ENCODE data around the gene OBP2A.
"Not testable (repeated sequence)": the region's sequence is repeated elsewhere in the genome, so short reads cannot be mapped to it uniquely, and the experiment has no call there.

The OBP2A gene

DNA sequence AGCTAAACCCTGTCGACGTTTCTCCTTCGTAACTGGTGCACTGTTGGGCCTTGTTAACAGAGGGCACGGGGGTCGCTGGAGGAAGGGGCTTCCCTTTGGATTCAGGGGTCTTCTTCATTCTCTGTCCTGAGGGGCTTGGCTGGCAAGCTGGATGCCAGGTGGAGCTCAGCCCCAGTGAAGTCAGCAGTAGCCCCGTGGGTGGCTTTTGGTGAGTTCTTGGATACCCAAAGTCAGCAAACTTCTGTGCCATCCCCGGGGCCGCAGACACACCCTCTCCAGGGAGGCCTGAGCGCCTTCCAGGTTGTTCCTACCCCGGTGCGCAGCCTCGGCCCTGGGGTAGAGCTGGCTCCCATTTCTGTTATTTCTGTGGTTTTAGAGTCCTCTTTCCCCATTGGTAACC is 12.3 kb upstream of the OBP2A start:
- Histone ChIP-seq H3K9me2 (replicated peaks; ENCODE audit: insufficient read depth, low read length) (no peaks in the 10 kb centered on the region), H3K27me3 (replicated peaks; ENCODE audit: insufficient read depth, low read length) (peaks cover 10% of the 10 kb centered on the region), H3K27ac (ENCODE audit: low read length) (no peak overlapping the region), H3K4me2 (ENCODE audit: low read depth, low read length) (no peak overlapping the region), H3K4me1 (ENCODE audit: low read length) (peaks cover 6% of the 10 kb centered on the region; the same call in 1 of the 2 replicates), H3K4me3 (ENCODE audit: low read length) (no peak overlapping the region), H3K79me2 (ENCODE audit: low read length) (no peaks in the 10 kb centered on the region), H2AFZ (ENCODE audit: low read length) (no peak overlapping the region), H4K20me1 (ENCODE audit: insufficient read depth, low read length) (no peaks in the 10 kb centered on the region), H3K9me3 (replicated peaks; ENCODE audit: insufficient read depth, low read length) (no peaks in the 10 kb centered on the region; the same call in 1 of the 2 replicates), H3K9ac (ENCODE audit: low read length) (no peak overlapping the region), H3F3A (ENCODE audit: insufficient read depth, low read length) (no peaks in the 10 kb centered on the region), H3K36me3 (replicated peaks; ENCODE audit: insufficient read depth, low read length) (no peaks in the 10 kb centered on the region)
- TF ChIP-seq EZH2phosphoT487 (IDR thresholded peaks at IDR 0.05; ENCODE audit: low read length) (no peak), EZH2 (optimal IDR thresholded peaks at IDR 0.05; ENCODE audit: low read depth, low read length) (no peak)
- TF ChIP-seq, protein P1, sequence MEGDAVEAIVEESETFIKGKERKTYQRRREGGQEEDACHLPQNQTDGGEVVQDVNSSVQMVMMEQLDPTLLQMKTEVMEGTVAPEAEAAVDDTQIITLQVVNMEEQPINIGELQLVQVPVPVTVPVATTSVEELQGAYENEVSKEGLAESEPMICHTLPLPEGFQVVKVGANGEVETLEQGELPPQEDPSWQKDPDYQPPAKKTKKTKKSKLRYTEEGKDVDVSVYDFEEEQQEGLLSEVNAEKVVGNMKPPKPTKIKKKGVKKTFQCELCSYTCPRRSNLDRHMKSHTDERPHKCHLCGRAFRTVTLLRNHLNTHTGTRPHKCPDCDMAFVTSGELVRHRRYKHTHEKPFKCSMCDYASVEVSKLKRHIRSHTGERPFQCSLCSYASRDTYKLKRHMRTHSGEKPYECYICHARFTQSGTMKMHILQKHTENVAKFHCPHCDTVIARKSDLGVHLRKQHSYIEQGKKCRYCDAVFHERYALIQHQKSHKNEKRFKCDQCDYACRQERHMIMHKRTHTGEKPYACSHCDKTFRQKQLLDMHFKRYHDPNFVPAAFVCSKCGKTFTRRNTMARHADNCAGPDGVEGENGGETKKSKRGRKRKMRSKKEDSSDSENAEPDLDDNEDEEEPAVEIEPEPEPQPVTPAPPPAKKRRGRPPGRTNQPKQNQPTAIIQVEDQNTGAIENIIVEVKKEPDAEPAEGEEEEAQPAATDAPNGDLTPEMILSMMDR (IDR thresholded peaks at IDR 0.05; ENCODE audit: low read length), result no peak
- no peak for DNase-seq

DNA sequence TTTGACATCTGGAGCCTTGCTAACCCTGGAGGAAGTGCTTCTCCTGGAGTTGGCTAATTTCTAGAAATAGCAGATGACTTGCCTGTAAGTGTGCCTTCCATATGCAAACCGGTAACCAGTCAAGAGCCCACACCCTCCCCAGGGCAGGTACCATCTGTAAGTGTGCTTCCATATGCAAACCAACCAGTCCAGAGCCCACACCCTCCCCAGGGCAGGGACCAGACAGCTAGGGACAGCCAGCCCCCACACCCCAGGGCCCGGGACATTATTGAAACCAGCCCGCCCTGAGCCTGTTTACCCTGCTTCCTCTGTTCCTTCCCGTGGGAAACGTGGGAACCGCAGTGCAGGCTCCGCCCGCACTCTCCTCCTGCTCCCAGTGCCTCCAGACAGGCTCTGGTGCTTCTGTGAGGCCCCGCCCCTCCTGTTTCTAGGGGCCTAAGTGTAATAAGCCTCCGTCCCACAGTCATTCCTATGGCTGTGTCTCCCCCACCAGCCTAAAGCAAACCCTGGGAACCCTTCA is 11.7 kb upstream of the OBP2A start:
- H3F3A ChIP-seq (ENCODE audit: insufficient read depth, low read length); H3K9me2 ChIP-seq (replicated peaks; ENCODE audit: insufficient read depth, low read length); H3K9me3 ChIP-seq (replicated peaks; ENCODE audit: insufficient read depth, low read length); H3K36me3 ChIP-seq (replicated peaks; ENCODE audit: insufficient read depth, low read length); H3K9ac ChIP-seq (ENCODE audit: low read length); H4K20me1 ChIP-seq (ENCODE audit: insufficient read depth, low read length); H2AFZ ChIP-seq (ENCODE audit: low read length); H3K4me1 ChIP-seq (ENCODE audit: low read length); H3K27ac ChIP-seq (ENCODE audit: low read length); H3K4me3 ChIP-seq (ENCODE audit: low read length); H3K4me2 ChIP-seq (ENCODE audit: low read depth, low read length); H3K79me2 ChIP-seq (ENCODE audit: low read length); DNase-seq: not testable (repeated sequence)
- H3K27me3 ChIP-seq (replicated peaks; ENCODE audit: insufficient read depth, low read length), result peaks cover 14% of the 10 kb centered on the region

DNA sequence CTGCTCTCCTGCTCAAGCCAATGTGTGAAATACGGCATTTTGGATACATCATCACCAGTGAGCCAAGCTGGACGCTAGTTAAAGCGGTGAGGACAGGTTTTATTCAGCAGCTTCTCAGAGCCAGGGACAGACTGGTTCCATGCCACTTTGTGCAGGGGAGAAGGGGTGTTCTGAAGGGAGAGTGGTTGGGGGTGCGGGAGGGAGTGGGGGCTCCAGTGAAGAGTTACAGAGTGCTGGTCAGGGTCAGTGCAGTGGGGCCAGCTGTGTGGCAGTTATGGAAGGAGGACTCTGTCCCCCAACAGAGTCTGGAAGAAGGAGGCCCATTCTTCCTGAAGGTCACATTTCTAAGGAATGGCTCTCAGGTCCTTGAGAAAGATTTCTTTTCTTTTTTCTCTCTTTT is 11.1 kb upstream of the OBP2A start:
- H3K4me2 ChIP-seq (ENCODE audit: low read depth, low read length); H3K4me1 ChIP-seq (ENCODE audit: low read length); H3K27ac ChIP-seq (ENCODE audit: low read length); DNase-seq; H3K9me3 ChIP-seq (replicated peaks; ENCODE audit: insufficient read depth, low read length); H3K4me3 ChIP-seq (ENCODE audit: low read length); H3K9ac ChIP-seq (ENCODE audit: low read length); H3F3A ChIP-seq (ENCODE audit: insufficient read depth, low read length); H3K9me2 ChIP-seq (replicated peaks; ENCODE audit: insufficient read depth, low read length); H3K36me3 ChIP-seq (replicated peaks; ENCODE audit: insufficient read depth, low read length); H2AFZ ChIP-seq (ENCODE audit: low read length); H4K20me1 ChIP-seq (ENCODE audit: insufficient read depth, low read length); H3K79me2 ChIP-seq (ENCODE audit: low read length): not testable (repeated sequence)
- H3K27me3 ChIP-seq (replicated peaks; ENCODE audit: insufficient read depth, low read length), result peaks cover 14% of the 10 kb centered on the region

DNA sequence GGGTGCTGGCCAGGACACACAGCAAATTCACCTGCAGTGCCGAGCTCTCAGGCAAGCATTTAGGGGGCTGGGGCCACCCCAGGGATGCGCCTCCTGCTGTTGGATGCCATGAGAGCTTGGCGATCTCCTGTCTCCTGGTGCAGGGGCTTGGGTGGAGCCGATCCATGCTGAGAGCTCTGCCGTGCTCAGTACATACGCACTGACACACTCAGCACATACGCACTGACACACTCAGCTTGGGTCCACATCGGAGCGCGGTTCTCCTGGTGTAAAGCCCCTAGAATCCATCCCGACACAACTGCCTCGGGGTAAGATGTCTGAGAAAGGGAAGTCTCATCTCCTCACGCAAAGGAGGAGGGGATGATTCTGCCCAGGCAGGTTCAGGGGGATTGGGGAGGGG is 10.3 kb upstream of the OBP2A start:
- not testable (repeated sequence) for H3K79me2 ChIP-seq (ENCODE audit: low read length); H3K9me3 ChIP-seq (replicated peaks; ENCODE audit: insufficient read depth, low read length); H3F3A ChIP-seq (ENCODE audit: insufficient read depth, low read length); H3K9me2 ChIP-seq (replicated peaks; ENCODE audit: insufficient read depth, low read length); H2AFZ ChIP-seq (ENCODE audit: low read length); H3K4me2 ChIP-seq (ENCODE audit: low read depth, low read length); H3K9ac ChIP-seq (ENCODE audit: low read length); H3K27ac ChIP-seq (ENCODE audit: low read length); H4K20me1 ChIP-seq (ENCODE audit: insufficient read depth, low read length); H3K36me3 ChIP-seq (replicated peaks; ENCODE audit: insufficient read depth, low read length); DNase-seq; H3K4me3 ChIP-seq (ENCODE audit: low read length); H3K4me1 ChIP-seq (ENCODE audit: low read length)
- H3K27me3 ChIP-seq (replicated peaks; ENCODE audit: insufficient read depth, low read length), result peaks cover 14% of the 10 kb centered on the region

DNA sequence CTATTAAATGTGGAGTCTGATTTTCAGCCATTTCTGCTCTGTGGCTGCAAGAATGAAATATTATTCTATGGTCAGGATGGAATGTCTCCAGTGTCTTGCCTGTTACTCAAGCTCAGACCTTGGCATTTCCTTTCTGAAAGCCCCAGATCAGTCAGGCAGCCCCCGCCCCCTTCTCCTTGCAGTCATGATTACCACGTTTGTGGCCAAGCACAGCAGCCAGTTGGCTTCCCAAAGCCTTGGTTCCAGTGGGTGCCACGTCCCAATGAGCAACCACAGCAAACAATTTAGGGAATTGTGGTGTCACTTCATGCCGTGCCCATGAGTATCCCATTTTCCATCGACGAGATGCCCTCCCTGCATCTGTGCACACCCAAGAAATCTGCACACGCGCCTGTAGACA is 9.7 kb upstream of the OBP2A start:
- Histone ChIP-seq H3K4me1 (ENCODE audit: low read length) (peaks cover 6% of the 10 kb centered on the region; the same call in 1 of the 2 replicates), H3K4me2 (ENCODE audit: low read depth, low read length) (no peak overlapping the region), H2AFZ (ENCODE audit: low read length) (no peak overlapping the region), H3K27ac (ENCODE audit: low read length) (no peak overlapping the region), H3K27me3 (replicated peaks; ENCODE audit: insufficient read depth, low read length) (peaks cover 14% of the 10 kb centered on the region), H3K36me3 (replicated peaks; ENCODE audit: insufficient read depth, low read length) (no peaks in the 10 kb centered on the region), H3K9ac (ENCODE audit: low read length) (no peak overlapping the region), H4K20me1 (ENCODE audit: insufficient read depth, low read length) (no peaks in the 10 kb centered on the region), H3F3A (ENCODE audit: insufficient read depth, low read length) (no peaks in the 10 kb centered on the region), H3K79me2 (ENCODE audit: low read length) (no peaks in the 10 kb centered on the region), H3K9me2 (replicated peaks; ENCODE audit: insufficient read depth, low read length) (no peaks in the 10 kb centered on the region), H3K9me3 (replicated peaks; ENCODE audit: insufficient read depth, low read length) (no peaks in the 10 kb centered on the region), H3K4me3 (ENCODE audit: low read length) (no peak overlapping the region)
- TF ChIP-seq EZH2 (optimal IDR thresholded peaks at IDR 0.05; ENCODE audit: low read depth, low read length), result no peak
- no peak for TF ChIP-seq EZH2phosphoT487 (IDR thresholded peaks at IDR 0.05; ENCODE audit: low read length)
- TF ChIP-seq, protein P1 (IDR thresholded peaks at IDR 0.05; ENCODE audit: low read length), result no peak
- DNase-seq, result peak; percentile 44

DNA sequence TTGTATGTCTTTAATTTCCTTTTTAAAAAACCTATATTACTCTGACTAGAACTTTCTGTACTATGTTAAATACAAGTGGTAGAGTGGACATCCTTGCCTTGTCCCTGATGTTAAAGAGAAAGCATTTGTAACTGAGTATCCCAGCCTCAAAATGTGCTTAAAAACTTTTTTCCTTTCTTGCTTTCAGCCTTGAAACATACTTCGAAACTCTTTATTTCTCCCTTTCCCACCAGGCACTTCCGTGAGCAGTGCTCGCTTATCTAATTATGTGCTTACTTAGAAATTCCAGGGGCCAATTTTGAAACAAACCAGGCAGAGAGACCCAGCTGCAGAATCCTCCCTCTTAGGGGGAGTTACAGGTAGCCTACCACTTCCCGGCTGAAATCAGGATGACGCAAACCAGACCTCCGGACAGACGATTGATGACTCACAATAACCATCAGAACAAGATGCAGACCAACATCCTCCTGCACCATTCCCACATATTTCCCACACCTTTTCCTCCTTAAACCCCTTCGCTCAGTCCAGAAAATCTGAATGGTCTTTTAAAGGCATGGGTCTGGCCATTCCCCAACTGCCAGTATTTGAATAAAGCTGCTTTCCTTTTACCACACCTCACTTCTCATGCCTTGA is 2.5 kb upstream of the OBP2A start:
- not testable (repeated sequence) for H3K4me3 ChIP-seq (ENCODE audit: low read length); H2AFZ ChIP-seq (ENCODE audit: low read length); H3K27ac ChIP-seq (ENCODE audit: low read length)

More for the DNA sequence above, 2.5 kb upstream of the OBP2A start:
- not testable (repeated sequence) for H3K4me2 ChIP-seq (ENCODE audit: low read depth, low read length); H3K79me2 ChIP-seq (ENCODE audit: low read length); H3K9ac ChIP-seq (ENCODE audit: low read length); H4K20me1 ChIP-seq (ENCODE audit: insufficient read depth, low read length); H3K36me3 ChIP-seq (replicated peaks; ENCODE audit: insufficient read depth, low read length); H3K9me3 ChIP-seq (replicated peaks; ENCODE audit: insufficient read depth, low read length); H3K9me2 ChIP-seq (replicated peaks; ENCODE audit: insufficient read depth, low read length); DNase-seq; H3F3A ChIP-seq (ENCODE audit: insufficient read depth, low read length); H3K4me1 ChIP-seq (ENCODE audit: low read length)
- peaks cover 41% of the 10 kb centered on the region for H3K27me3 ChIP-seq (replicated peaks; ENCODE audit: insufficient read depth, low read length)
